Measurements from ENCODE around the gene COX8C.

The COX8C gene

GRCh38 chr14:93316716-93317115 is 30.3 kb upstream of the COX8C start:
- Histone ChIP-seq H3K27me3 (ENCODE audit: control insufficient read depth, insufficient read depth, low read length) (no peaks in the 10 kb centered on the region), H3K4me1 (peaks cover 31% of the 10 kb centered on the region), H3K4me2 (ENCODE audit: low read length) (peak overlapping the region; percentile 64), H2AFZ (no peak overlapping the region), H3K79me2 (peaks cover 21% of the 10 kb centered on the region), H3K9ac (no peak overlapping the region), H3K4me3 (ENCODE audit: low read depth, low read length) (peak overlapping the region; percentile 37), H3K27ac (peak overlapping the region; percentile 25), H3K36me3 (ENCODE audit: control insufficient read depth, insufficient read depth, low read length) (no peaks in the 10 kb centered on the region), H3K9me3 (ENCODE audit: control insufficient read depth, low read length) (no peaks in the 10 kb centered on the region)
- no peak for TF ChIP-seq CTCF (IDR thresholded peaks at IDR 0.05)

GRCh38 chr14:93317210-93317874 is 29.6 kb upstream of the COX8C start:
- peak overlapping the region; percentile 37 for H3K4me3 ChIP-seq (ENCODE audit: low read depth, low read length)
- no peaks in the 10 kb centered on the region for H3K9me3 ChIP-seq (ENCODE audit: control insufficient read depth, low read length)
- peak overlapping the region; percentile 18 for H3K27ac ChIP-seq
- H2AFZ ChIP-seq = no peak overlapping the region
- H3K27me3 ChIP-seq (ENCODE audit: control insufficient read depth, insufficient read depth, low read length) = no peaks in the 10 kb centered on the region
- TF ChIP-seq CTCF (IDR thresholded peaks at IDR 0.05) = no peak
- no peak overlapping the region for H3K9ac ChIP-seq
- peaks cover 31% of the 10 kb centered on the region for H3K4me1 ChIP-seq
- peaks cover 19% of the 10 kb centered on the region for H3K79me2 ChIP-seq
- no peaks in the 10 kb centered on the region for H3K36me3 ChIP-seq (ENCODE audit: control insufficient read depth, insufficient read depth, low read length)
- peak overlapping the region; percentile 39 for H3K4me2 ChIP-seq (ENCODE audit: low read length)

GRCh38 chr14:93317875-93318807 is 28.8 kb upstream of the COX8C start:
- peak overlapping the region; percentile 73 for H3K4me2 ChIP-seq (ENCODE audit: low read length)
- no peaks in the 10 kb centered on the region for H3K27me3 ChIP-seq (ENCODE audit: control insufficient read depth, insufficient read depth, low read length)
- no peaks in the 10 kb centered on the region for H3K36me3 ChIP-seq (ENCODE audit: control insufficient read depth, insufficient read depth, low read length)
- no peak for TF ChIP-seq CTCF (IDR thresholded peaks at IDR 0.05)
- no peak overlapping the region for H3K9ac ChIP-seq
- peak overlapping the region; percentile 45 for H3K4me3 ChIP-seq (ENCODE audit: low read depth, low read length)
- H3K27ac ChIP-seq = peak overlapping the region; percentile 59
- no peak overlapping the region for H2AFZ ChIP-seq
- no peaks in the 10 kb centered on the region for H3K9me3 ChIP-seq (ENCODE audit: control insufficient read depth, low read length)
- peaks cover 31% of the 10 kb centered on the region for H3K4me1 ChIP-seq
- peaks cover 16% of the 10 kb centered on the region for H3K79me2 ChIP-seq

- peaks cover 34% of the 10 kb centered on the region for H3K4me1 ChIP-seq
- H3K4me2 ChIP-seq (ENCODE audit: low read length) = peak overlapping the region; percentile 73
- TF ChIP-seq CTCF (IDR thresholded peaks at IDR 0.05) = no peak
- H3K27me3 ChIP-seq (ENCODE audit: control insufficient read depth, insufficient read depth, low read length) = no peaks in the 10 kb centered on the region
- no peak overlapping the region for H3K9ac ChIP-seq
- peak overlapping the region; percentile 45 for H3K4me3 ChIP-seq (ENCODE audit: low read depth, low read length)
- H3K79me2 ChIP-seq = peaks cover 20% of the 10 kb centered on the region
- H3K27ac ChIP-seq = peak overlapping the region; percentile 59
- no peaks in the 10 kb centered on the region for H3K9me3 ChIP-seq (ENCODE audit: control insufficient read depth, low read length)
- no peaks in the 10 kb centered on the region for H3K36me3 ChIP-seq (ENCODE audit: control insufficient read depth, insufficient read depth, low read length)
- H2AFZ ChIP-seq = no peak overlapping the region
These were observed 28.1 kb upstream of the COX8C start for GRCh38 chr14:93318927-93319326.
